GM18909 (cell line): ENCODE data around the gene CFAP157.
"Not testable (repeated sequence)": the region's sequence is repeated elsewhere in the genome, so short reads cannot be mapped to it uniquely, and the experiment has no call there.

ENCODE experiments used
- ATAC-seq: cut with Tn5 transposase; IDR thresholded peaks from one replicate; pipeline ENCODE4 v1.9.1; 2021; ENCODE audit warnings: mild to moderate bottlenecking; ENCODE audit not compliant: unreplicated experiment, poor library complexity

The CFAP157 gene

DNA sequence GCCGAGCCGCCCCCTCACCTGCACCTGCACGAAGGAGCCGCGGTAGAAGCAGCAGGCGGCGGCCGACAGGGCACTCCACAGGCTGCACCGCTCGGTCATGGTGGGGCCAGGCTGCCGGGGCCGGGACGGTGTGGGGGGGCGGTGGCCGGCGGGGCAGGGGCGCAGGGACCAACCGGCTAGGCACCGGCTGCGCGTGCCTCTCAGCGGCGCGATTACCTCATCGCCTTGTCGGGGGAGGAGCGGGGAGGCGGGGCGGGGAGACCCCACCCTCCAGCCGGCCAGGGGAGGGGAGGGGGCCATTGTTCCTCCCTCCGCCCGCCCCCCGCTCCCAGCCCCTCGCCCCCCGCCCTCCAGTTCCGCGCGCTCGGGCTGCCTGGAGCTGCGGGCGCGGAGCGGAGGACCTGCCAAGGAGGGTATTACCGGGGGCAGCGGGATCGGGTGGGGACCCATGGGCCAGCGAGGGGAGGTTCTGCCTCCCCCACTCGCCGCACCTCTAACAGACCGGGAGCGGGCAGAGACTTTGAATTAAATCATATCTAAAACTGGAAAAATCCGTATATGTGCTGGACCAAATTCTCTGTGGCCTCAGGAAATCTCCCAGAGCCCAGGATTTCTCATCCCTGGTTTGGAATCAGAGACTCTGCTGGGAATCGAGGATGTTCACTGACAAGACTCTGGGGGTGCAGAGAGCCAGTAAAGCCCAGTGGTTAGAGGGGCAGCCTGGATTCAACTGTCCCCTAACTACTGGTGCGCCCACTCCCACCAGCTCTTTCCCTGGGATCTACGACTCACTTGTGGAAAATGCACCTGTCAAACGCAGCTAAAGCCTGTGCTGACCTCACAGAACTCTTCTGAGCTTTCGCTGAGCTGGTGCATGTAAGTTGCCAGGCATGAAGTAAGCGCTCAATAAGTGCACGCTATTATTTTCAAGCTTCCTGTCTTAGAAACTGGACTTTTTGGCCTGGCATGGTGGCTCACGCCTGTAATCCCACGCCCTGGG is 48.6 kb downstream of the CFAP157 start:
- no peak for ATAC-seq

GRCh38 chr9:127756233-127756632 is 49.4 kb downstream of the CFAP157 start:
- ATAC-seq = no peak

GRCh38 chr9:127756776-127757175 is 50.0 kb downstream of the CFAP157 start:
- not testable (repeated sequence) for ATAC-seq

GRCh38 chr9:127758843-127759242 is 52.1 kb downstream of the CFAP157 start:
- ATAC-seq = no peak

DNA sequence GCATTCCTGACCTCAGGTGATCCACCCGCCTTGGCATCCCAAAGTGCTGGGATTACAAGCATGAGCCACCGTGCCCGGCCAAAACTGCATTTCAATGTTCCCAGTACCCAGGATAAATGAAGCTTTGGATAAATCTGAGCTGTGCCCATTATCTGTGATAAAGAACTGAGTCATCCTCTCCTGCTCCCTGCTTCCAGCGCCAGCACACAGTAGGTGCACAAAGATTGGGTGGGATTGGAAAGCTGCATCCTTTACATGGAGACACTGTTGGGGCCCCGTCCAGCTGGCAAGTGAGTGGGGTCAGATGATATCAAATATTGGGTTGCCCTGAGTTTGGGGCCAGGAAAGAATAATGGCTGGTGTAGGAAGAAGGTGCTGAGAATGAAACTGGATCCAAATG is 54.3 kb downstream of the CFAP157 start:
- ATAC-seq = no peak

GRCh38 chr9:127761491-127761956 is 54.7 kb downstream of the CFAP157 start:
- ATAC-seq = no peak

GRCh38 chr9:127762111-127762676 is 55.4 kb downstream of the CFAP157 start:
- no peak for ATAC-seq

- no peak for ATAC-seq
Measured at GRCh38 chr9:127763918-127764384, 57.2 kb downstream of the CFAP157 start.

DNA sequence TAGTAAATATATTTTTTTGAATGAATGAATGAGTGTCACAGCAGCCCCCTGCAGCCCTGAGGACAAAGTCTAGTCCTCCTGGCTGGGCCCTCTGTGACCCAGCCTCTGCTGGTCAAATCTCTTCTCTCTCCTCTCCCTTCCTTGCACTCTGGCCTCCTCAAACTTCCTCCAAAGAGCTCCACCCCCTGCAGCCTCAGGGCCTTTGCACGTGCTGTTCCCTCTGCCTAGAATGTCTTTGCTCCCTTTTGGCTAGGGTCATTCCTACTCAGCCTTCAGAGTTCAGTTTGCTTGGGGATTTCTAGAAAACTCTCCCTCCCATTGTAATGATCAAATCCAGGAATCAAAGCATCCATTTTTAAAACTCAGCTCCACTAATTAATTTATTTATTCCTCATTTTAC is 58.6 kb downstream of the CFAP157 start:
- no peak for ATAC-seq
